Measurements from ENCODE around the gene YES1.
"Not testable (repeated sequence)": the region's sequence is repeated elsewhere in the genome, so short reads cannot be mapped to it uniquely, and the experiment has no call there.

The YES1 gene

GRCh38 chr18:730692-731091 is 81.3 kb downstream of the YES1 start:
- DNase-seq = no peak

- DNase-seq = not testable (repeated sequence)
Observed at GRCh38 chr18:730120-730519, 81.9 kb downstream of the YES1 start.

GRCh38 chr18:725646-726045 is 86.4 kb downstream of the YES1 start:
- DNase-seq = no peak

GRCh38 chr18:723541-724080 is 88.4 kb downstream of the YES1 start:
- no peak for DNase-seq

- no peak for DNase-seq
Observed at GRCh38 chr18:717003-717402, 95.0 kb downstream of the YES1 start.

- DNase-seq = no peak
Observed at GRCh38 chr18:715626-716025, 96.4 kb downstream of the YES1 start.

GRCh38 chr18:713135-713490 is 98.9 kb downstream of the YES1 start:
- DNase-seq = no peak

GRCh38 chr18:712401-713134 is 99.5 kb downstream of the YES1 start, which contains the start of gene ENOSF1:
Gene ENOSF1 (minus strand): TSS chr18:712630. CDS start chr18:712587, 43 bp downstream.
- DNase-seq = peak; percentile 84

GRCh38 chr18:711657-712400 is 100.2 kb downstream of the YES1 start:
- DNase-seq = peak; percentile 71

- peak; percentile 59 for DNase-seq
Observed at GRCh38 chr18:711310-711656, 100.8 kb downstream of the YES1 start.

GRCh38 chr18:710418-711300 is 101.4 kb downstream of the YES1 start:
- no peak for DNase-seq

- no peak for DNase-seq
Observed at GRCh38 chr18:709771-710170, 102.3 kb downstream of the YES1 start.

- no peak for DNase-seq
Observed at GRCh38 chr18:708096-708495, 103.9 kb downstream of the YES1 start.

- no peak for DNase-seq
Observed at GRCh38 chr18:706405-706804, 105.6 kb downstream of the YES1 start.

- DNase-seq = no peak
Observed at GRCh38 chr18:703213-703967, 108.7 kb downstream of the YES1 start.

- DNase-seq = no peak
Observed at GRCh38 chr18:697800-698199, 114.2 kb downstream of the YES1 start.

GRCh38 chr18:697012-697411 is 115.0 kb downstream of the YES1 start:
- DNase-seq = no peak

GRCh38 chr18:693466-694187 is 118.4 kb downstream of the YES1 start:
- DNase-seq = no peak

GRCh38 chr18:692824-693223 is 119.2 kb downstream of the YES1 start:
- DNase-seq = no peak

- DNase-seq = no peak
Observed at GRCh38 chr18:688323-688722, 123.7 kb downstream of the YES1 start.

All from right kidney (tissue), 1 donor.